H1 (cell line): ENCODE data around the gene TBC1D10A. TPM values are rescaled to one million over a fixed set of nuclear protein-coding genes. Genes with fewer than 3 reads are reported as not detected.

Experiments
- BACH1 ChIP-seq: IDR thresholded peaks from 2 replicates; pipeline ENCODE4 v1.6.1; 2012; ENCODE audit warnings: low read length, improper control_type of control experiment
- CBX8 ChIP-seq: fragments of 300-800, 300-1000 bp; sonication (generic); IDR thresholded peaks from 2 replicates; pipeline ENCODE4 v1.7.1; 2016; ENCODE audit warnings: low read depth, low read length, borderline replicate concordance
- MAFK ChIP-seq: IDR thresholded peaks from 2 replicates; pipeline ENCODE4 v1.6.1; 2012; ENCODE audit warnings: low read depth, mild to moderate bottlenecking, improper control_type of control experiment, low read length
- polyA plus RNA-seq, 7 experiments: library from polyadenylated mRNA; depleted of rRNA in 3 of 7; stranded (reverse) in 5 of 7; unstranded in 2 of 7; fragments of >200 nt in 5 of 7; fragments of 200-250 nt in 2 of 7; gene quantifications; 1 replicate in 5 of 7; 2 replicates in 1 of 7; 4 replicates in 1 of 7; pipeline versions ENCODE4 v1.2.1 to v1.2.3, GENCODE V29; 2011 to 2013; ENCODE audit warnings: missing spikeins in 2 of 7, mixed read lengths in 2 of 7
- total RNA-seq: library from RNA; stranded (reverse); fragmentation: NEBNext Ultra II Directional; extraction: Animal tissue kit (Norgen Biotek cat#: 25700); gene quantifications from 2 replicates; pipeline ENCODE4 v1.2.1, GENCODE V29; 2021
- TF ChIP-seq, protein P1 (sequence below): fragments of 300-600 bp; sonication (generic); IDR thresholded peaks from 2 replicates; pipeline ENCODE4 v1.7.1; 2012; ENCODE audit warnings: low read length, moderate library complexity, mild to moderate bottlenecking, inconsistent platforms; ENCODE audit not compliant: insufficient replicate concordance

The TBC1D10A gene
- total and polyA plus RNA-seq, 2 of the 8 experiments (the other 6 are each of a cell fraction or from before 2014, with no cell fraction given): 5.4 to 7.0 TPM

DNA sequence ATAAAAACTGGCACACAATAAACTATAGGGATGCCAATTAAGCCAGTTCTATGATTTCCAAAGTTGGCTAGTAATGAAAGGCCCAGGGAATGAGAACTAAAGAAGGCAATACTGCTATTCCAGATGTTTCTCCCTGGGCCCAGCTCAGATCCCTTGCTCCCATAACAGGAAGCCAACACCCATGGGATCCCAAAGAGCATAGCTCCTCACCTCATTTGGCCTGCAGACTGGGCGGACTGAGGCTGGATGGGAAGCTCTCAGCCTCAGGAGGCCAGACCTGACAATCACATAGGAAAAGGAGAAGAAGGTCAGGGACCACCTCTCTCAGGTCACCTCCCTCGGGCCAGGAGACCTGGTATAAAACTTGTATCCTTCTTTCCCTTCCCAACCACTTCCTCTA is 5.3 kb downstream of the TBC1D10A start (continued):
- TF ChIP-seq BACH1 (no peak), MAFK (no peak), CBX8 (no peak)
- TF ChIP-seq, protein P1, sequence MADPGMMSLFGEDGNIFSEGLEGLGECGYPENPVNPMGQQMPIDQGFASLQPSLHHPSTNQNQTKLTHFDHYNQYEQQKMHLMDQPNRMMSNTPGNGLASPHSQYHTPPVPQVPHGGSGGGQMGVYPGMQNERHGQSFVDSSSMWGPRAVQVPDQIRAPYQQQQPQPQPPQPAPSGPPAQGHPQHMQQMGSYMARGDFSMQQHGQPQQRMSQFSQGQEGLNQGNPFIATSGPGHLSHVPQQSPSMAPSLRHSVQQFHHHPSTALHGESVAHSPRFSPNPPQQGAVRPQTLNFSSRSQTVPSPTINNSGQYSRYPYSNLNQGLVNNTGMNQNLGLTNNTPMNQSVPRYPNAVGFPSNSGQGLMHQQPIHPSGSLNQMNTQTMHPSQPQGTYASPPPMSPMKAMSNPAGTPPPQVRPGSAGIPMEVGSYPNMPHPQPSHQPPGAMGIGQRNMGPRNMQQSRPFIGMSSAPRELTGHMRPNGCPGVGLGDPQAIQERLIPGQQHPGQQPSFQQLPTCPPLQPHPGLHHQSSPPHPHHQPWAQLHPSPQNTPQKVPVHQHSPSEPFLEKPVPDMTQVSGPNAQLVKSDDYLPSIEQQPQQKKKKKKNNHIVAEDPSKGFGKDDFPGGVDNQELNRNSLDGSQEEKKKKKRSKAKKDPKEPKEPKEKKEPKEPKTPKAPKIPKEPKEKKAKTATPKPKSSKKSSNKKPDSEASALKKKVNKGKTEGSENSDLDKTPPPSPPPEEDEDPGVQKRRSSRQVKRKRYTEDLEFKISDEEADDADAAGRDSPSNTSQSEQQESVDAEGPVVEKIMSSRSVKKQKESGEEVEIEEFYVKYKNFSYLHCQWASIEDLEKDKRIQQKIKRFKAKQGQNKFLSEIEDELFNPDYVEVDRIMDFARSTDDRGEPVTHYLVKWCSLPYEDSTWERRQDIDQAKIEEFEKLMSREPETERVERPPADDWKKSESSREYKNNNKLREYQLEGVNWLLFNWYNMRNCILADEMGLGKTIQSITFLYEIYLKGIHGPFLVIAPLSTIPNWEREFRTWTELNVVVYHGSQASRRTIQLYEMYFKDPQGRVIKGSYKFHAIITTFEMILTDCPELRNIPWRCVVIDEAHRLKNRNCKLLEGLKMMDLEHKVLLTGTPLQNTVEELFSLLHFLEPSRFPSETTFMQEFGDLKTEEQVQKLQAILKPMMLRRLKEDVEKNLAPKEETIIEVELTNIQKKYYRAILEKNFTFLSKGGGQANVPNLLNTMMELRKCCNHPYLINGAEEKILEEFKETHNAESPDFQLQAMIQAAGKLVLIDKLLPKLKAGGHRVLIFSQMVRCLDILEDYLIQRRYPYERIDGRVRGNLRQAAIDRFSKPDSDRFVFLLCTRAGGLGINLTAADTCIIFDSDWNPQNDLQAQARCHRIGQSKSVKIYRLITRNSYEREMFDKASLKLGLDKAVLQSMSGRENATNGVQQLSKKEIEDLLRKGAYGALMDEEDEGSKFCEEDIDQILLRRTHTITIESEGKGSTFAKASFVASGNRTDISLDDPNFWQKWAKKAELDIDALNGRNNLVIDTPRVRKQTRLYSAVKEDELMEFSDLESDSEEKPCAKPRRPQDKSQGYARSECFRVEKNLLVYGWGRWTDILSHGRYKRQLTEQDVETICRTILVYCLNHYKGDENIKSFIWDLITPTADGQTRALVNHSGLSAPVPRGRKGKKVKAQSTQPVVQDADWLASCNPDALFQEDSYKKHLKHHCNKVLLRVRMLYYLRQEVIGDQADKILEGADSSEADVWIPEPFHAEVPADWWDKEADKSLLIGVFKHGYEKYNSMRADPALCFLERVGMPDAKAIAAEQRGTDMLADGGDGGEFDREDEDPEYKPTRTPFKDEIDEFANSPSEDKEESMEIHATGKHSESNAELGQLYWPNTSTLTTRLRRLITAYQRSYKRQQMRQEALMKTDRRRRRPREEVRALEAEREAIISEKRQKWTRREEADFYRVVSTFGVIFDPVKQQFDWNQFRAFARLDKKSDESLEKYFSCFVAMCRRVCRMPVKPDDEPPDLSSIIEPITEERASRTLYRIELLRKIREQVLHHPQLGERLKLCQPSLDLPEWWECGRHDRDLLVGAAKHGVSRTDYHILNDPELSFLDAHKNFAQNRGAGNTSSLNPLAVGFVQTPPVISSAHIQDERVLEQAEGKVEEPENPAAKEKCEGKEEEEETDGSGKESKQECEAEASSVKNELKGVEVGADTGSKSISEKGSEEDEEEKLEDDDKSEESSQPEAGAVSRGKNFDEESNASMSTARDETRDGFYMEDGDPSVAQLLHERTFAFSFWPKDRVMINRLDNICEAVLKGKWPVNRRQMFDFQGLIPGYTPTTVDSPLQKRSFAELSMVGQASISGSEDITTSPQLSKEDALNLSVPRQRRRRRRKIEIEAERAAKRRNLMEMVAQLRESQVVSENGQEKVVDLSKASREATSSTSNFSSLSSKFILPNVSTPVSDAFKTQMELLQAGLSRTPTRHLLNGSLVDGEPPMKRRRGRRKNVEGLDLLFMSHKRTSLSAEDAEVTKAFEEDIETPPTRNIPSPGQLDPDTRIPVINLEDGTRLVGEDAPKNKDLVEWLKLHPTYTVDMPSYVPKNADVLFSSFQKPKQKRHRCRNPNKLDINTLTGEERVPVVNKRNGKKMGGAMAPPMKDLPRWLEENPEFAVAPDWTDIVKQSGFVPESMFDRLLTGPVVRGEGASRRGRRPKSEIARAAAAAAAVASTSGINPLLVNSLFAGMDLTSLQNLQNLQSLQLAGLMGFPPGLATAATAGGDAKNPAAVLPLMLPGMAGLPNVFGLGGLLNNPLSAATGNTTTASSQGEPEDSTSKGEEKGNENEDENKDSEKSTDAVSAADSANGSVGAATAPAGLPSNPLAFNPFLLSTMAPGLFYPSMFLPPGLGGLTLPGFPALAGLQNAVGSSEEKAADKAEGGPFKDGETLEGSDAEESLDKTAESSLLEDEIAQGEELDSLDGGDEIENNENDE: no peak
